PC-3 (cell line): ENCODE results near the gene PDZRN3.

Experiments
- CTCF ChIP-seq: fragments of 300-600 bp; sonication (generic); conservative IDR thresholded peaks from 2 replicates; pipeline ENCODE4 v1.5.1; 2017; ENCODE audit warnings: antibody characterized with exemption, low read depth, mild to moderate bottlenecking, low read length
- EZH2 ChIP-seq: fragments of 300-600 bp; sonication (generic); IDR thresholded peaks from one replicate; pipeline ENCODE4 v1.6.1; 2017; ENCODE audit warnings: antibody characterized with exemption, mild to moderate bottlenecking, low read length; ENCODE audit not compliant: unreplicated experiment
- EZH2phosphoT487 ChIP-seq: fragments of 300-600 bp; sonication (generic); IDR thresholded peaks from 2 replicates; pipeline ENCODE4 v1.6.1; 2018; ENCODE audit warnings: mild to moderate bottlenecking, antibody characterized with exemption, low read length, borderline replicate concordance

- TF ChIP-seq CTCF (no peak), EZH2 (no peak), EZH2phosphoT487 (no peak)
Measured at GRCh38 chr3:73332558-73332957, 292.2 kb downstream of the PDZRN3 start.
